D721Med (cell line): ENCODE results near the gene LOXHD1.

ENCODE experiments used
- DNase-seq: peaks from one replicate; pipeline ENCODE4 v3.0.0; 2011; ENCODE audit warnings: low spot score; ENCODE audit not compliant: insufficient read length
- FAIRE-seq: peaks from 2 replicates; lab custom pipeline; 2011; peaks lifted over from hg19 to GRCh38; lab: Jason Lieb, UNC
- TF ChIP-seq, protein P1 (sequence below): IDR thresholded peaks from 2 replicates; pipeline ENCODE4 v1.5.1; 2012; ENCODE audit warnings: mild to moderate bottlenecking, control low read depth; ENCODE audit not compliant: insufficient read depth; ENCODE audit errors: missing control alignments

LOXHD1 gene

DNA sequence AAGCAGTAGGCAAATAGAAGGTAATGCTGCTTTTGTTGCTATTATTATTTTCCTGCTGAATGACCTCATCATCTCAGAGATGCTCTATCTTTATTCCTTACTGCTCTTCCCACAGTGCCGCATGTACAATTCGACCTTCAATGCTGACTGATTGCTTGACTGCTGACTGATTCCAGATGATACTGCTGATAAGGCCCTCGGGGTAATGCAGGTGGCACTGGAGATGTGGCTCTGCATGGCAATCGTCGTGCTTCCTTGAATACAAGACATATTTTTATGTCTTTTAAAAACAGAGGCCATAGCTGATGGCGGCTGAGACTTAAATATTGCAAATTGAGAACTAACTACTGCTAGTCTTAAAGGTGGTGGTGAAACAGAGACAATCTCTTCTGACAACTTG is 146.6 kb downstream of the LOXHD1 start:
- TF ChIP-seq, protein P1, sequence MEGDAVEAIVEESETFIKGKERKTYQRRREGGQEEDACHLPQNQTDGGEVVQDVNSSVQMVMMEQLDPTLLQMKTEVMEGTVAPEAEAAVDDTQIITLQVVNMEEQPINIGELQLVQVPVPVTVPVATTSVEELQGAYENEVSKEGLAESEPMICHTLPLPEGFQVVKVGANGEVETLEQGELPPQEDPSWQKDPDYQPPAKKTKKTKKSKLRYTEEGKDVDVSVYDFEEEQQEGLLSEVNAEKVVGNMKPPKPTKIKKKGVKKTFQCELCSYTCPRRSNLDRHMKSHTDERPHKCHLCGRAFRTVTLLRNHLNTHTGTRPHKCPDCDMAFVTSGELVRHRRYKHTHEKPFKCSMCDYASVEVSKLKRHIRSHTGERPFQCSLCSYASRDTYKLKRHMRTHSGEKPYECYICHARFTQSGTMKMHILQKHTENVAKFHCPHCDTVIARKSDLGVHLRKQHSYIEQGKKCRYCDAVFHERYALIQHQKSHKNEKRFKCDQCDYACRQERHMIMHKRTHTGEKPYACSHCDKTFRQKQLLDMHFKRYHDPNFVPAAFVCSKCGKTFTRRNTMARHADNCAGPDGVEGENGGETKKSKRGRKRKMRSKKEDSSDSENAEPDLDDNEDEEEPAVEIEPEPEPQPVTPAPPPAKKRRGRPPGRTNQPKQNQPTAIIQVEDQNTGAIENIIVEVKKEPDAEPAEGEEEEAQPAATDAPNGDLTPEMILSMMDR: no peak
- FAIRE-seq (no peak), DNase-seq (no peak)

DNA sequence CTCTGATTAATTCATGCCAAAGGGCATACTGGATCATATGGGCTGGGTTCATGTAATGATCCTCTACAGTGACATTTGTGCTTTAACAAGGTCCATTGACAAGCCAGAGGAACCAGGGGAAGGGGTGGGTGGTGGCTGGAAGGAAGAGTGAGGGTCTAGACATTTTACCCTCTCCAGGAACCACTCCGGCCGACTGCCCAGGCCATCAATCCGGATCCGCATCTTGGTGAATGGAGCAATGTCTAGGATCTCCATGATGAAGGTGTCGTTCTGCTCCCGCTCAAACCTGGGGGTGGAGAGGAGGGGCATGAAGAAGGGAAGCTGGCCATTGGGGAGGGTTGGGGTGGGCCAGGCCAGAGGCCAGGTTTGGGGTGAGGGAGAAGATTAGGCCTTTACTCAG is 147.5 kb downstream of the LOXHD1 start:
- TF ChIP-seq, protein P1: no peak
- FAIRE-seq (no peak), DNase-seq (no peak)

DNA sequence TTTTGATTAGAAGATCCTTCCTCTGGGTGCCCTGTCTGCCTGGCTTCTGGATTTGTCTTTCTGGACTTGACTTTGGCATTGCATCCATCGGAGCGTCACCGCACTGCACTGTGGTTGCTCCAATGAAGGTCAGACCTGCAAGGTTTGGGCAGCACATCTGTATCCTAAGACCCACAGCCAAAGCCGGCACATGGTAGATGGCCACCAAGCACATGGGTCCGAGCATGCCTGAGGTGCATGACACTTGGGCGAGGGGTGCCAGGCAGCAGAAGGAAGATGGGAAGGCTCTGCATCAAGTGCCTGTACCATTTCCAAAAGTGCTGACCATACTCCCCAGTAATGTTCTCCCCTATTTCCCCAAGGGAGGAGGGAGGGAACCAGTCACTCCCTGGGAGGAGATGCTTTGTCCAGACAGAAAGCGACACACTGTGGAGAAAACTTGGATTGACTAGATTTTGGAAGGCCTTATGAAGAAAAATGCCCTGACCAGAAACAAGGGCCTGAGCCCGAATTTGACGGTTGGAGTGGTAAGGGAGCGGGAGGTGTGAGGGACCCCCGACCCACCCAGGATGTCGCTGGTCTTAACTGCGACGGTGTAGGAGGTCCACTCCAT is 149.9 kb downstream of the LOXHD1 start:
- FAIRE-seq (no peak), DNase-seq (no peak)

DNA sequence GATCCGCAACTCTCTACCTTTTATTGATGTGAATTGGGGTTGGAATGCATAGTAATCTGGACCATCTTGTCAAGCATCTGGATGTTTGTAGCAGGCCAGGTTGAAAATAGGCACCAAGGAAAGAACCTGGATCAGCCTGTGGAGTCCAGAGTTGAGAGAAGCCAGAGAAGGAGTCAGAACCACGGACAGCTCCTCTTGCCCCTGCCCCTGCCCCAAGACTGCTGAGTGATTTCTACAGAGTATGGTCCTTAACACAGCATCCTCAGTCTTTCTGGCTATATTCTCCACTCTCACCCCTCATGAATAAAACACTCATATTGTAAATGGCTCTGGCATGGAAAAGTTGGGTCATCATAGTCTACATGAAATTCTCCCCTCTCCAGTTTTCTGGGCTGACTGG is 154.6 kb downstream of the LOXHD1 start:
- no peak for FAIRE-seq
- TF ChIP-seq, protein P1: no peak
- DNase-seq: no peak

More for the DNA sequence above, 149.9 kb downstream of the LOXHD1 start:
- TF ChIP-seq, protein P1: peak; percentile 6

DNA sequence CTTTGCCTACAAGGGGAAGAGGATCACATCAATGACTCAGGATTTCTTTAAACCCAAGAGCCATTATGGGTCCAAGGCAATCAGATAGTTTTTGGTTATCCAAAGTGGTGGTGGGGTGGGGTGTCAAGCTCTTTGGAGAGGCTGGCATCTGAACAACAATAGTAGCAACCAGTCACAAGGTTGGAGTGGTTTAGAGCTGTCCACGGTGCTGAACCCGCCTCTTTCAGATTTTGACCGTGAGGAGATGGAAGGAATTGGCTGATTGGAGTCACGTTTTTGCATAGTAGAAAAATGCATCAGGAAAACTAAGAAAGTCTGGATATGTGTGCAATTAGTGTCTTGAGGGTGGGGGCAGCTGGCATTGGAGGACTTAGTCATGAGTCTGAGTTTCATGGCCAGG is 159.9 kb downstream of the LOXHD1 start:
- FAIRE-seq (no peak), DNase-seq (no peak)
- TF ChIP-seq, protein P1: no peak

- DNase-seq (no peak), FAIRE-seq (no peak)
- TF ChIP-seq, protein P1: no peak
Observed at GRCh38 chr18:46488471-46489213, 168.4 kb downstream of the LOXHD1 start.

- DNase-seq: no peak
- TF ChIP-seq, protein P1: no peak
- no peak for FAIRE-seq
Observed at GRCh38 chr18:46485675-46486194, 171.3 kb downstream of the LOXHD1 start.
